Brain microvascular endothelial cell (primary cell): ENCODE data around the gene GRAP2.

Source experiments
- DNase-seq: peaks from one replicate; pipeline ENCODE4 v3.0.0-alpha.2; 2020
- H3K27ac ChIP-seq: fragments of 250-450 bp; sonication (Bioruptor Pico); 2 replicates; pipeline ENCODE4 v1.5.1; 2020; ENCODE audit warnings: mild to moderate bottlenecking, moderate library complexity
- H3K27me3 ChIP-seq: fragments of 250-450 bp; sonication (Bioruptor Pico); replicated peaks from 2 replicates; pipeline ENCODE4 v1.5.1; 2020; ENCODE audit warnings: mild to moderate bottlenecking
- H3K36me3 ChIP-seq: fragments of 250-450 bp; sonication (Bioruptor Pico); replicated peaks from 2 replicates; pipeline ENCODE4 v1.5.1; 2020; ENCODE audit warnings: mild to moderate bottlenecking
- H3K4me3 ChIP-seq: 2 replicates; pipeline ENCODE4 v1.5.1; 2011; ENCODE audit warnings: low read depth, mild to moderate bottlenecking, control low read depth, low read length, moderate library complexity
- CTCF ChIP-seq: IDR thresholded peaks from 2 replicates; pipeline ENCODE4 v1.5.1; 2011; ENCODE audit warnings: low read depth, mild to moderate bottlenecking, moderate library complexity, low read length, control low read depth, inconsistent platforms; ENCODE audit errors: missing control alignments
- in situ Hi-C: cut with HindIII; loops from 2 replicates; pipeline ENCODE4 v1.10.0; 2017; ENCODE audit warnings: low sequenced_read_pairs, low pct_ligation_motif_present

Gene GRAP2

GRCh38 chr22:39904862-39905261, 4.0 kb downstream of the GRAP2 start:
- H3K27me3 ChIP-seq, result peaks cover 7% of the 10 kb centered on the region
- in situ Hi-C loops, result no loop called here
- no peak overlapping the region for H3K27ac ChIP-seq
- no peaks in the 10 kb centered on the region for H3K36me3 ChIP-seq
- H3K4me3 ChIP-seq, result no peak overlapping the region
- DNase-seq, result no peak
- no peak for TF ChIP-seq CTCF

- H3K27ac ChIP-seq, result no peak overlapping the region
- H3K4me3 ChIP-seq, result no peak overlapping the region
- in situ Hi-C loops, result no loop called here
- H3K27me3 ChIP-seq, result peaks cover 7% of the 10 kb centered on the region
- TF ChIP-seq CTCF, result no peak
- DNase-seq, result no peak
- no peaks in the 10 kb centered on the region for H3K36me3 ChIP-seq
These were observed 4.8 kb downstream of the GRAP2 start for GRCh38 chr22:39905687-39906086.

GRCh38 chr22:39906207-39906606, 5.3 kb downstream of the GRAP2 start:
- no peak for DNase-seq
- in situ Hi-C loops, result no loop called here
- H3K27me3 ChIP-seq, result peaks cover 7% of the 10 kb centered on the region
- no peak overlapping the region for H3K4me3 ChIP-seq
- H3K27ac ChIP-seq, result no peak overlapping the region
- no peaks in the 10 kb centered on the region for H3K36me3 ChIP-seq
- no peak for TF ChIP-seq CTCF

- Histone ChIP-seq H3K27me3 (peaks cover 7% of the 10 kb centered on the region), H3K36me3 (no peaks in the 10 kb centered on the region), H3K27ac (no peak overlapping the region), H3K4me3 (no peak overlapping the region)
- in situ Hi-C loops, result no loop called here
- TF ChIP-seq CTCF, result no peak
- DNase-seq, result no peak
These were observed 6.2 kb downstream of the GRAP2 start for GRCh38 chr22:39907047-39907446.

GRCh38 chr22:39907605-39908097, 6.8 kb downstream of the GRAP2 start:
- Histone ChIP-seq H3K27me3 (peaks cover 7% of the 10 kb centered on the region), H3K27ac (no peak overlapping the region), H3K36me3 (no peaks in the 10 kb centered on the region), H3K4me3 (no peak overlapping the region)
- DNase-seq, result no peak
- no peak for TF ChIP-seq CTCF
- in situ Hi-C loops, result no loop called here

GRCh38 chr22:39908136-39908535, 7.3 kb downstream of the GRAP2 start:
- in situ Hi-C loops, result no loop called here
- no peak for TF ChIP-seq CTCF
- no peak for DNase-seq
- Histone ChIP-seq H3K36me3 (no peaks in the 10 kb centered on the region), H3K4me3 (no peak overlapping the region), H3K27me3 (peaks cover 7% of the 10 kb centered on the region), H3K27ac (no peak overlapping the region)
